Measurements from ENCODE around the gene IPO5.

DNA sequence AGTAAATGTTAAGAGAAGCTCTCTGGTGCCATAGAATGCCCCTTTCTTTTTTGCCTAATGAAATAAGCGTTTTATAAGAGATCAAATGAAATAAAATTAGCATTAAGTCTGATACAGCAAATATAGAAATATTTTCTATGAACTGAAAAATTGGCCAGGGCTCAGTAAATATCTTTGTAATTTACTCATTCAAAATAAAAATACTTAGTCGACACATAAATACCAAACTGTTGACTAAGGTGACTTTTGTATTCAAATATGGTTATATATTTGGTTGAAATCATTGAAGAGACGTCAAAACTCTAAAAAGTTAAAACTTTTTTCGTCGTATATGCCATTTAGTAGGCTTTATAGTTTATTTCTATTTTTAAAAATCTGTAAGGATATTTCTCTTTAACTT is 25.6 kb downstream of the IPO5 start:
- TF ChIP-seq, protein P1, sequence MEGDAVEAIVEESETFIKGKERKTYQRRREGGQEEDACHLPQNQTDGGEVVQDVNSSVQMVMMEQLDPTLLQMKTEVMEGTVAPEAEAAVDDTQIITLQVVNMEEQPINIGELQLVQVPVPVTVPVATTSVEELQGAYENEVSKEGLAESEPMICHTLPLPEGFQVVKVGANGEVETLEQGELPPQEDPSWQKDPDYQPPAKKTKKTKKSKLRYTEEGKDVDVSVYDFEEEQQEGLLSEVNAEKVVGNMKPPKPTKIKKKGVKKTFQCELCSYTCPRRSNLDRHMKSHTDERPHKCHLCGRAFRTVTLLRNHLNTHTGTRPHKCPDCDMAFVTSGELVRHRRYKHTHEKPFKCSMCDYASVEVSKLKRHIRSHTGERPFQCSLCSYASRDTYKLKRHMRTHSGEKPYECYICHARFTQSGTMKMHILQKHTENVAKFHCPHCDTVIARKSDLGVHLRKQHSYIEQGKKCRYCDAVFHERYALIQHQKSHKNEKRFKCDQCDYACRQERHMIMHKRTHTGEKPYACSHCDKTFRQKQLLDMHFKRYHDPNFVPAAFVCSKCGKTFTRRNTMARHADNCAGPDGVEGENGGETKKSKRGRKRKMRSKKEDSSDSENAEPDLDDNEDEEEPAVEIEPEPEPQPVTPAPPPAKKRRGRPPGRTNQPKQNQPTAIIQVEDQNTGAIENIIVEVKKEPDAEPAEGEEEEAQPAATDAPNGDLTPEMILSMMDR (IDR thresholded peaks at IDR 0.05): no peak
- TF ChIP-seq POLR2A (IDR thresholded peaks at IDR 0.05): no peak
